Activated CD8-positive, alpha-beta memory T cell treated with anti-CD3 and anti-CD28 coated beads for 36 hours (primary cell): Measurements from ENCODE around the gene ZNF865. TPM values are rescaled to one million over a fixed set of nuclear protein-coding genes. Genes with fewer than 3 reads are reported as not detected.

Experiments used
- CTCF ChIA-PET: fragments of 350-600 bp; sonication (Branson Sonifier 250); formaldehyde crosslinking; loops from one replicate; lab custom pipeline; 2021; ENCODE audit warnings: antibody characterized with exemption; lab: Charles Lee
- POLR2A ChIA-PET: fragments of 350-600 bp; sonication (Branson Sonifier 250); formaldehyde crosslinking; loops from one replicate; lab custom pipeline; 2021; ENCODE audit warnings: antibody characterized with exemption; lab: Charles Lee
- total RNA-seq, 2 experiments: library from RNA; stranded (reverse); gene quantifications; one replicate each; pipeline ENCODE4 v1.2.3, GENCODE V29; 2021

The ZNF865 gene
- total RNA-seq, 2 experiments from 2014 or later = 11.8 to 12.0 TPM

DNA sequence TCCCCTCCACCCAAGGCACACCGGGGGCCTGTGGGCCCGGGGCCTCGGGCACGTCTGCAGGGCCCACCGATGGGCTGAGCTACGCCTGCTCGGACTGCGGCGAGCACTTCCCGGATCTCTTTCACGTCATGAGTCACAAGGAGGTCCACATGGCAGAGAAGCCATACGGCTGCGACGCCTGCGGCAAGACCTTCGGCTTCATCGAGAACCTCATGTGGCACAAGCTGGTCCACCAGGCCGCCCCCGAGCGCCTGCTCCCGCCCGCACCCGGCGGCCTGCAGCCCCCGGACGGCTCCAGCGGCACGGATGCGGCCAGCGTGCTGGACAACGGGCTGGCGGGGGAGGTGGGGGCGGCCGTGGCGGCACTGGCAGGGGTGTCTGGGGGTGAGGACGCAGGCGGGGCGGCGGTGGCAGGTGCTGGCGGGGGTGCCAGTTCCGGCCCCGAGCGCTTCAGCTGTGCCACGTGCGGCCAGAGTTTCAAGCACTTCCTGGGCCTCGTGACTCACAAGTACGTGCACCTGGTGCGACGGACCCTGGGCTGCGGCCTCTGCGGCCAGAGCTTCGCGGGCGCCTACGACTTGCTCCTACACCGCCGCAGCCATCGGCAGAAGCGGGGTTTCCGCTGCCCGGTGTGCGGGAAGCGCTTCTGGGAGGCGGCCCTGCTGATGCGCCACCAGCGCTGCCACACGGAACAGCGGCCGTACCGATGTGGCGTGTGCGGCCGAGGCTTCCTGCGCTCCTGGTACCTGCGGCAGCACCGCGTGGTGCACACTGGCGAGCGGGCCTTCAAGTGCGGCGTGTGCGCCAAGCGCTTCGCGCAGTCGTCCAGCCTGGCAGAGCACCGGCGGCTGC is 10.3 kb downstream of the ZNF865 start:
- CTCF ChIA-PET = interaction anchor here (1.2 kb wide), 1 partner anchor 10 kb away, joined by 4 read pairs; no protein-coding TSS in a partner anchor
- POLR2A ChIA-PET = no interaction called here

- CTCF ChIA-PET = no interaction called here
- POLR2A ChIA-PET = no interaction called here
These were observed 11.0 kb downstream of the ZNF865 start for GRCh38 chr19:55616395-55616875.

DNA sequence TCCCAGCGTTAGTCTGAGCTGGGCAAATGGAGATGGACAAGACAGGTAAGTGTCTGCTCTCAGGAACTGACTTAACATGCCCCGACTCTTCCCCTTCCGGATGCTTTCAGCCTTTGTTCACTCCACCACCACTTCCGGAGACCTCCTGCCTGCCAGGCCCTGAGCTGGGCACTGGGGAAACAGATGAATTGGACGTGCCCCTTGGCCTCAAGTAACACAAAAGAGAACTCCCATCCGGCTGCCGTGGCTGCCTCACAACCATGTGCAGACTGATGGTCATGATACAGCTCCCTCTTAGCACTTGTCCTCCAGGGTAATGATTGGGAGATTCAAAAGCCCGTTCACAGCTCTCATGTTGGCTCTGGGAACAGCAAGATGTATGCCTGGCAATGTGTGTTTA is 12.0 kb downstream of the ZNF865 start:
- CTCF ChIA-PET = interaction anchor here (1.4 kb wide), 1 partner anchor 11 kb away, joined by 5 read pairs; no protein-coding TSS in a partner anchor
- POLR2A ChIA-PET = no interaction called here

DNA sequence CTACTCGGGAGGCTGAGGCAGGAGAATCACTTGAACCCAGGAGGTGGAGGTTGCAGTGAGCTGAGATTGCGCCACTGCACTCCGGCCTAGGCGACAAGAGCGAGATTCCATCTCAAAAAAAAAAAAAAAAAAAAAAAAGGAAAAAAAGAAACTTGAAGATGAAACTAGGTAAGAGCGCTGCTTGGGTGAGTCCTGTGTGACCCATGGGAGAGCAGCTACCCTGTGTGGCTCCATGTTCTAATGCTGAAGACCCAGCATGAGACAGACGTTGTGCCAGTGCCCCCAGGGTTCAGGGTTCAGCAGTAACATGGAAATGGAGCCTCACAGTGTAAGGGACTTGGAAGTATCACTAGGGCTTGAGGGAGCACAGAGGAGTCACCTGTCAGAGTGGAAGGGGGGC is 13.0 kb downstream of the ZNF865 start:
- CTCF ChIA-PET = interaction anchor here (0.7 to 1.4 kb wide), 3 partner anchors 12 to 532 kb away, joined by 4 to 5 read pairs (median 5); no protein-coding TSS in a partner anchor
- POLR2A ChIA-PET = interaction anchor here (0.6 kb wide), 1 partner anchor 279 kb away, joined by 5 read pairs; the partner anchor contains the start of gene KMT5C

DNA sequence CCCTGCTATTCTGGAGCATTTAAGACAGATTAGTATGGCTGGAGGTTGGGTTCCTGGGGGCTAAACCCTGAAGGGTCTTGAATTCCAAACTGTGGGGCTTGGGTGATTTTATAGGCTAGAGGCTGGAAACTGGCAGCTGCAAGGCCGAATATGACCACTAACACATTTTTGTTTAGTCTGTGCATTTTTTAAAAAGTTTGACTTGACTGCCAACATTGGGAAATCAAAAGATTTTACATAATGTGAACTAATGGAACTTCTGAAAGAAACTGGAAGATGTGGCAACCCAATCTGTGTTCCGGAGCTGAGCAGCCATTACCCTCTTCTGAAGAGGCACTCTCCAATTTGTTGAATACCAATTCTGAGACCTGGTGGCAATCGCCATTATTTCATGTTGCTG is 13.8 kb downstream of the ZNF865 start:
- POLR2A ChIA-PET = no interaction called here
- CTCF ChIA-PET = interaction anchor here (0.6 to 2.1 kb wide), 4 partner anchors 13 to 306 kb away, joined by 4 to 6 read pairs (median 4); no protein-coding TSS in a partner anchor

GRCh38 chr19:55620410-55621204 is 15.2 kb downstream of the ZNF865 start:
- POLR2A ChIA-PET = no interaction called here

DNA sequence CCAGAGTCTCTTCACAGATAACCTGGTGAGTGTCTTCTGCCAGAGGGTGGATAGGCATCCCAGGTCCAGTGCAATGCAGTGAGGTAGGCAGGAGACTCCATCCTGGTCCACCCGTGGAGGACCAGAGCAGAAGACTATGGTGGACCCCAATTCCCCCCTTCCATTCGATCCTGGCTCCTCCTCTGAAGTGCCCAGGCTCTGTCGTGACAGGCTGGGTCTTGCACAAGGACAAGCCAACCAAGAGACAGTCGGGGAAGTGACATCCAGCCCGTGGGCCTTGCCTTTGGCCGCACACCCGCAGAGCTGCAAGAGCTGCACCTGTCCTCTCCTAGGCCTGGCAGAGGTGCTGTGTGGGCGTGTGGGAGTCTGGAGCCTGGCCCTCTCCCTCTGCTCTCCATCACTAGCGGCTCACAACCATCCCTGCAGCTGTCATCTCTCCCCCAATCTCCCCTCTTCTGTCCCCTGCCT is 15.8 kb downstream of the ZNF865 start:
- ChIA-PET CTCF (interaction anchor here (0.6 to 2.1 kb wide), 3 partner anchors 10 to 17 kb away, joined by 4 to 6 read pairs (median 6); no protein-coding TSS in a partner anchor), POLR2A (no interaction called here)

More at GRCh38 chr19:55620410-55621204, 15.2 kb downstream of the ZNF865 start:
- CTCF ChIA-PET = interaction anchor here (1.1 to 2.1 kb wide), 3 partner anchors 10 to 109 kb away, joined by 4 to 6 read pairs (median 6); no protein-coding TSS in a partner anchor

DNA sequence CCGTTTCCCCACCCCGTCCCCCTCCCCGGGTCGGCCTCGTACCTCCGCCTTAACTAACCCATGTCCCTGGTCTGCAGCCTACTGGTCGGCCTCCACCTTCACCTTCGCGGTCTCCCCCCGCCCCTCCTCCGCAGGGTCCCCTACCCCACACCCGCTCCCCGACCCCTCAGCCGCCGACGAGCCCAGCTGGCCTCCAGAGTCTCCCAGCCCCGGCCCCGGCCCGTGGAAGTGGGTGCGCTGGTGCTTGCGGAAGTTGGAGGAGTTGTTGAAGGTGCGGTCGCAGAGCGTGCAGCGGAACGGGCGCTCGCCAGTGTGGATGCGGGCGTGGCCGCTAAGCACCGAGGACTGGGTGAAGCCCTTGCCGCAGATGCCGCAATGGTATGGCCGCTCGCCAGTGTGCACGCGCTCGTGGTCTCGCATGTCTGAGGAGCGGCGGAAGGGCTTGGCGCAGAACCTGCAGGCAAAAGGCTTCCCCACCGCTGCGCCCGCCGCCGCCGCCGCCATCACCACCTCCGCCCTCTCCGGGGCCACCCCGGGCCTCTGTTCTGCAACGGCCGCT is 16.3 kb downstream of the ZNF865 start:
- POLR2A ChIA-PET = no interaction called here
- CTCF ChIA-PET = interaction anchor here (0.6 to 1.4 kb wide), 3 partner anchors 10 to 17 kb away, joined by 3 to 6 read pairs (median 4); no protein-coding TSS in a partner anchor

DNA sequence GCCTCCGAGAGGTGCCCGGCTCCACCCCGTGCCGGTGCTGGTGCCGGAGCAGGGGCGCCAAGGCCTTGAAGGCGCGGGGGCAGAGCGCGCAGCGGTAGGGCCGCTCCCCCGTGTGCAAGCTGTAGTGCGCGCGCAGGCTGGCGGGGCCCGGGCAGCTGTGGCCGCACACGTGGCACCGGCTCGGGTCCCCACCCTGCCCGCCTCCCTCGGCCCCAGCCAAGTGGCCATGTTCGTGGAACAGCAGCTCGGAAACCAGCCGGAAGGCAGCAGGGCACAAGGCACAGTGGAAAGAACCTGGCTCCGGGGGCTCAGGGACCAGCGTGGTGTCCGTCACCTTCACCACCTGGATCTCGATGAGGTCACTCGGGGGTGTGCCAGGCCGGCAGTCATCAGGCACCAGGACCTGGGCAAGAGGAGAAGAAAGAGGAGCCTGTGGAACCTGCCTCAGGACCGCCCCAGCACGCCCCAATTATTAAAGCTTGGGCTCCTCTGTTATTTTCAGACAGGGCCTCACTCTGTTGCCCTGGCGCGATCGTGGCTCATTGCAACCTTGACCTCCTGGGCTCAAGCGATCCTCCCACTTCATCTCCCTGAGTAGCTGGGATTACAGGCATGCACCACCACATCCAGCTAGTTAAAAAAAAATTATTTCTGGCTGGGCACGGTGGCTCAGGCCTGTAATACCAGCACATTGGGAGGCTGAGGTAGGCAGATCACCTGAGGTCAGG is 17.0 kb downstream of the ZNF865 start:
- CTCF ChIA-PET = interaction anchor here (0.5 to 1.4 kb wide), 4 partner anchors 9 to 41 kb away, joined by 3 to 6 read pairs (median 4); no protein-coding TSS in a partner anchor
- POLR2A ChIA-PET = no interaction called here

DNA sequence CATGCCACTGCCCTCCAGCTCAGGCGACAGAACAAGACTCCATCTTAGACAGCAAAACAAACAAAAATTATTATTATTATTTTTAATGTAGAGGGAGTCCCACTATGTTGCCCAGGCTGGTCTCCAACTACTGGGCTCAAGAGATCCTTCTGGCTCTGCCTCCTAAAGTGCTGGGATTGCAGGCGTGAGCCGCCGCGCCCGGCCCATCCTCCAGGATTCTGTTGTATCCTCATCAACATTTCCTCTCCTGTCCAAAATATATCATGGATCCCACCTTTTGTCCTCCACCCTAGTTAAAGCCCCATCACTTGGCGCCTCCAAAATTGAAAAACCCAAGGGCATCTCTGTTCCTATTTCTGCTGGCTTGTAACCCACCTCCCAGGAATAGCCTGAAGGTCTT is 17.7 kb downstream of the ZNF865 start:
- POLR2A ChIA-PET = no interaction called here

DNA sequence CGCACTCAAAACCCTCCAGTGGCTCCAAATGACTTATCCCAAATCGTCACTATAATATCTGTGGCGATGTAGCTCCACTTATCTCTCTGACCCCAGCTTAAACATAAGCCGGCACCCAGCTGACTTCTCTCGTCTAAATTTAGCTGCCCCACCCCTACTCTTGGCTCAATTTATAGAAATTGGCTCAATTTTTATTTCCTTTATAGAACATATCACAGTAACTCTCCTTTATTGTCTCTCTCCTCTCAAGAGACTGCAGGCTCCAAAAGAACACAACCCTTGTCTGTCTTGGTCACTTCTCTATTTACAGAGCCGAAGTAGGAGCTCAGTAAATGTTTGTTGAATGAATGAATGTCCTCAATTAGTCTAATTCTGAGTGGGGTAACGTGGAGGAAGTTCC is 18.1 kb downstream of the ZNF865 start:
- POLR2A ChIA-PET = no interaction called here
- CTCF ChIA-PET = interaction anchor here (0.6 to 2.2 kb wide), 4 partner anchors 8 to 42 kb away, joined by 3 to 10 read pairs (median 4); partner anchors contain the start of genes FIZ1 and ZNF524

More for the DNA sequence above, 17.7 kb downstream of the ZNF865 start:
- CTCF ChIA-PET = interaction anchor here (0.5 to 1.4 kb wide), 3 partner anchors 8 to 42 kb away, joined by 3 to 6 read pairs (median 5); no protein-coding TSS in a partner anchor

DNA sequence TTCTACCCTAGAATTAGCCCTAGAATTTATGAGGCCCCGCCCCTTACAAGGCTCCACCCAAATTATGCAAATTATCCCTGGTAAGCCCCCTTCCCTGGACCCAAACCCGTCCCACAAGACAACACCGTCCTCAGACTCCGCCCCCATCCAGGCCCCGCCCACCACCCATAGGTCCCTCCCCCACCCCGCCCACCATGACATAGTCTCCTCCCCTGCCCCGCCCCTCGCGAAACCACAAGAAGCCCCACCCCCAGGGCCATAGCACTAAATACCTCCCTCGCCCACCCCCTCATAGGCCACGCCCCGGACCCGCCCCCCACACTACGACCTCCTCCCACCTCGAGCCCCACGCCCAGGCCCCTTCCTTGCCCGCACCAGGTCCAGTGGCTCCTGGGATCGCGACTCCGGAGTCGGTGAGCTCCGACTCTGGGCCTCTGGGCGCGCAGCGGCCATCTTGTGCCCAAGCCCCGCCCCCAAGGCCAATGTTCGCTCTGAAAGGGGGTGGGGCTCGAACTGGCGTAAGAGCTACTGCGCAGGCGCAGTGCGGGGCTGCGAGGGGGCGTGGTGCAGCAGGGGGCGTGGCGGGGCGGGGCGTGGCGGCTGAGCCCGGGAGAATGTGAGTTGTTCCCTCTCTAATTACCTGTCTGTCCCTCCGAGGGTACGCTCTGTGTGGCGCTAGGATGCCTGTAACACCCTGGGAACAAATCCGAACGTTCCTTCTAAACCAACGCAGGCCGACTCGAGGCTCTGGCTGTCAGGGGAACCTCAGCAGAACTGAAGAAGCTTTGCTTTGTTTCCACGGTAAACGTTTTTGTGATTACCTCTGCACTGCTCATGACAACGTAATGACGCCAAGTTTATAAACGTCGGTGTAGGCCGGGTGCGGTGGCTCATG is 18.9 kb downstream of the ZNF865 start, which contains the start of gene ZNF784:
Gene ZNF784, minus strand, starts transcription at position 458 of the 895 bp plus-strand sequence. Its CDS starts 5 bp downstream, at position 453.
- ChIA-PET POLR2A (interaction anchor here (0.5 to 1.2 kb wide), 6 partner anchors 18 to 240 kb away, joined by 3 to 6 read pairs (median 5); partner anchors contain the start of genes FIZ1, ZNF524 and ZNF865), CTCF (interaction anchor here (0.6 to 3.2 kb wide), 9 partner anchors 8 to 120 kb away, joined by 3 to 19 read pairs (median 6); partner anchors contain the start of genes FIZ1, ZNF524 and ZNF865)

DNA sequence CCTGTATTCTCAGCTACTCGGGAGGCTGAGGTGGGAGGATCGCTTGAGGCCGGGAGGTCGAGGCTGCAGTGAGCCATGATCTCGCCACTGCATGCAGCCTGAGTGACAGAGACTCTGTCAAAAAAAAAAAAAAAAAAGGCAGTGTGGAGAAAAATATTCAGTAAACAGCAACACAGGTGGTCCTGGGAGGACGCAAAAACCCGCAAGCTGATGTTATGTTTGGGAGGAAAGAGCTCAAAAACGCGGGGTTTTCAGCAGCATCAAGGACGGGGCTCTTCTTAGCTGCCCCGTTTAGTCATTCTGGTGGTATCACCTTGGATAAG is 19.5 kb downstream of the ZNF865 start:
- ChIA-PET POLR2A (interaction anchor here (0.7 to 1.2 kb wide), 5 partner anchors 18 to 240 kb away, joined by 3 to 6 read pairs (median 4); partner anchors contain the start of genes FIZ1, ZNF524 and ZNF865), CTCF (interaction anchor here (0.6 to 3.2 kb wide), 10 partner anchors 8 to 148 kb away, joined by 3 to 19 read pairs (median 6); partner anchors contain the start of genes FIZ1, ZNF524, ZNF628 and ZNF865)

- POLR2A ChIA-PET = interaction anchor here (0.9 kb wide), 1 partner anchor 17 kb away, joined by 3 read pairs; the partner anchor contains the start of gene ZNF581
- CTCF ChIA-PET = interaction anchor here (0.9 to 3.2 kb wide), 9 partner anchors 11 to 158 kb away, joined by 3 to 19 read pairs (median 6); partner anchors contain the start of genes ZNF628 and ZNF865
These were observed 20.9 kb downstream of the ZNF865 start for GRCh38 chr19:55626350-55626749.

GRCh38 chr19:55632463-55632834 is 27.0 kb downstream of the ZNF865 start:
- ChIA-PET POLR2A (interaction anchor here (0.8 to 1.0 kb wide), 2 partner anchors 22 to 155 kb away, joined by 4 to 5 read pairs; partner anchors contain the start of gene U2AF2), CTCF (interaction anchor here (0.9 to 4.8 kb wide), 24 partner anchors 8 to 491 kb away, joined by 3 to 59 read pairs (median 6); partner anchors contain the start of genes FIZ1, U2AF2, ZNF581 and ZNF784)

- ChIA-PET POLR2A (interaction anchor here (0.7 kb wide), 1 partner anchor 27 kb away, joined by 7 read pairs; no protein-coding TSS in a partner anchor), CTCF (interaction anchor here (0.7 to 4.8 kb wide), 13 partner anchors 9 to 175 kb away, joined by 3 to 59 read pairs (median 6); partner anchors contain the start of genes U2AF2, ZNF581 and ZNF784)
These were observed 28.4 kb downstream of the ZNF865 start for GRCh38 chr19:55633861-55634260.
